Measurements from ENCODE around the gene PCGF3. TPM values are rescaled to one million over a fixed set of nuclear protein-coding genes. Genes with fewer than 3 reads are reported as not detected.

PCGF3 gene
- total RNA-seq, 3 donors from 2014 or later = 60.6 to 71.7 (median 69.4) TPM

GRCh38 chr4:792626-793092 is 87.0 kb downstream of the PCGF3 start:
- Histone ChIP-seq H3K36me3 (no peaks in the 10 kb centered on the region), H3K9me3 (no peaks in the 10 kb centered on the region), H3K4me3 (peak overlapping the region in 2 of 3 donors; percentile 58 to 78), H3K27ac (peak overlapping the region; percentile 25 to 84), H3K4me1 (peaks cover 0 to 13% of the 10 kb centered on the region in 2 donors), H3K27me3 (peaks cover 6 to 38% of the 10 kb centered on the region in 2 donors)
- intact Hi-C loops (cut with DNase I; ENCODE audit: low total_unique reads) = no loop called here
- TF ChIP-seq POLR2AphosphoS5 (IDR thresholded peaks at IDR 0.05) (no peak), CTCF (IDR thresholded peaks at IDR 0.05) (no peak), POLR2A (IDR thresholded peaks at IDR 0.05) (no peak)
- no peak for DNase-seq (ENCODE audit: low spot score in 2 of 2)

GRCh38 chr4:793093-793861 is 87.6 kb downstream of the PCGF3 start:
- Histone ChIP-seq H3K4me1 (peaks cover 0 to 13% of the 10 kb centered on the region in 2 donors), H3K9me3 (no peaks in the 10 kb centered on the region), H3K27me3 (peaks cover 6 to 38% of the 10 kb centered on the region in 2 donors), H3K4me3 (peak overlapping the region in 1 of 3 donors; percentile 78), H3K27ac (no peak overlapping the region), H3K36me3 (no peaks in the 10 kb centered on the region)
- TF ChIP-seq POLR2AphosphoS5 (IDR thresholded peaks at IDR 0.05) = no peak
- no peak for TF ChIP-seq CTCF (IDR thresholded peaks at IDR 0.05)
- TF ChIP-seq POLR2A (IDR thresholded peaks at IDR 0.05) = no peak
- DNase-seq (ENCODE audit: low spot score in 2 of 2) = no peak
- intact Hi-C loops (cut with DNase I; ENCODE audit: low total_unique reads) = no loop called here

GRCh38 chr4:793941-794621 is 88.4 kb downstream of the PCGF3 start:
- no peak overlapping the region for H3K4me3 ChIP-seq
- TF ChIP-seq POLR2A (IDR thresholded peaks at IDR 0.05) (no peak), POLR2AphosphoS5 (IDR thresholded peaks at IDR 0.05) (no peak)
- no peak for DNase-seq (ENCODE audit: low spot score in 2 of 2)
- peaks cover 6 to 38% of the 10 kb centered on the region in 2 donors for H3K27me3 ChIP-seq
- peaks cover 0 to 13% of the 10 kb centered on the region in 2 donors for H3K4me1 ChIP-seq
- H3K36me3 ChIP-seq = no peaks in the 10 kb centered on the region
- intact Hi-C loops (cut with DNase I; ENCODE audit: low total_unique reads) = no loop called here
- no peaks in the 10 kb centered on the region for H3K9me3 ChIP-seq
- no peak overlapping the region for H3K27ac ChIP-seq

- TF ChIP-seq POLR2AphosphoS5 (IDR thresholded peaks at IDR 0.05) (no peak), CTCF (IDR thresholded peaks at IDR 0.05) (no peak), POLR2A (IDR thresholded peaks at IDR 0.05) (no peak)
- Histone ChIP-seq H3K27me3 (peaks cover 6 to 38% of the 10 kb centered on the region in 2 donors), H3K4me3 (peak overlapping the region; percentile 6 to 73 (median 42)), H3K36me3 (no peaks in the 10 kb centered on the region), H3K4me1 (peaks cover 0 to 13% of the 10 kb centered on the region in 2 donors), H3K9me3 (no peaks in the 10 kb centered on the region), H3K27ac (no peak overlapping the region)
- DNase-seq (ENCODE audit: low spot score in 2 of 2) = no peak
- intact Hi-C loops (cut with DNase I; ENCODE audit: low total_unique reads) = no loop called here
These were observed 89.5 kb downstream of the PCGF3 start for GRCh38 chr4:794900-795725.

- intact Hi-C loops (cut with DNase I; ENCODE audit: low total_unique reads) = no loop called here
- H3K36me3 ChIP-seq = no peaks in the 10 kb centered on the region
- DNase-seq (ENCODE audit: low spot score in 2 of 2) = no peak
- peaks cover 0 to 13% of the 10 kb centered on the region in 2 donors for H3K4me1 ChIP-seq
- peaks cover 6 to 38% of the 10 kb centered on the region in 2 donors for H3K27me3 ChIP-seq
- H3K27ac ChIP-seq = no peak overlapping the region
- TF ChIP-seq POLR2A (IDR thresholded peaks at IDR 0.05) = no peak
- no peak for TF ChIP-seq CTCF (IDR thresholded peaks at IDR 0.05)
- no peak for TF ChIP-seq POLR2AphosphoS5 (IDR thresholded peaks at IDR 0.05)
- no peaks in the 10 kb centered on the region for H3K9me3 ChIP-seq
- H3K4me3 ChIP-seq = peak overlapping the region in 2 of 3 donors; percentile 42 to 73
These were observed 90.1 kb downstream of the PCGF3 start for GRCh38 chr4:795726-796119.
